Activated T-helper 2 cell treated with anti-CD3 and anti-CD28 coated beads, Interferon-gamma antibody, Interleukin-2, Interleukin-4, amounts not matched to agents 10 μg/mL and 5 μg/mL and 100 μg/mL, durations not matched to agents 14 hours and 24 hours and 36 hours (primary cell): ENCODE measurements around the gene NOSTRIN. TPM values are rescaled to one million over a fixed set of nuclear protein-coding genes. Genes with fewer than 3 reads are reported as not detected.
"Not testable (repeated sequence)": the region's sequence is repeated elsewhere in the genome, so short reads cannot be mapped to it uniquely, and the experiment has no call there.

Experiments
- DNase-seq: peaks from one replicate; pipeline ENCODE4 v3.0.0; 2021; ENCODE audit warnings: low spot score
- H3K27ac Mint-ChIP-seq: one replicate; pipeline ENCODE4 v1.8.0; 2021; ENCODE audit warnings: mixed read lengths
- H3K27me3 Mint-ChIP-seq: one replicate; pipeline ENCODE4 v1.8.0; 2021; ENCODE audit warnings: low read depth, mixed read lengths
- H3K36me3 Mint-ChIP-seq: one replicate; pipeline ENCODE4 v1.8.0; 2021; ENCODE audit warnings: low read depth, mixed read lengths
- H3K4me1 Mint-ChIP-seq: one replicate; pipeline ENCODE4 v1.8.0; 2021; ENCODE audit warnings: low read depth, mixed read lengths
- H3K4me3 Mint-ChIP-seq: one replicate; pipeline ENCODE4 v1.8.0; 2021; ENCODE audit warnings: low read depth, mild to moderate bottlenecking, moderate library complexity, mixed read lengths
- H3K9me3 Mint-ChIP-seq: one replicate; pipeline ENCODE4 v1.8.0; 2021; ENCODE audit warnings: mixed read lengths
- intact Hi-C: fragments of 100-400 bp; cut with micrococcal nuclease; formaldehyde crosslinking; loops from one replicate; pipeline ENCODE4 v1.15.1; 2023
- total RNA-seq: library from RNA; stranded (reverse); gene quantifications from 2 replicates; pipeline ENCODE4 v1.2.3, GENCODE V29; 2022

The NOSTRIN gene
- not detected in 2 replicates for total RNA-seq

DNA sequence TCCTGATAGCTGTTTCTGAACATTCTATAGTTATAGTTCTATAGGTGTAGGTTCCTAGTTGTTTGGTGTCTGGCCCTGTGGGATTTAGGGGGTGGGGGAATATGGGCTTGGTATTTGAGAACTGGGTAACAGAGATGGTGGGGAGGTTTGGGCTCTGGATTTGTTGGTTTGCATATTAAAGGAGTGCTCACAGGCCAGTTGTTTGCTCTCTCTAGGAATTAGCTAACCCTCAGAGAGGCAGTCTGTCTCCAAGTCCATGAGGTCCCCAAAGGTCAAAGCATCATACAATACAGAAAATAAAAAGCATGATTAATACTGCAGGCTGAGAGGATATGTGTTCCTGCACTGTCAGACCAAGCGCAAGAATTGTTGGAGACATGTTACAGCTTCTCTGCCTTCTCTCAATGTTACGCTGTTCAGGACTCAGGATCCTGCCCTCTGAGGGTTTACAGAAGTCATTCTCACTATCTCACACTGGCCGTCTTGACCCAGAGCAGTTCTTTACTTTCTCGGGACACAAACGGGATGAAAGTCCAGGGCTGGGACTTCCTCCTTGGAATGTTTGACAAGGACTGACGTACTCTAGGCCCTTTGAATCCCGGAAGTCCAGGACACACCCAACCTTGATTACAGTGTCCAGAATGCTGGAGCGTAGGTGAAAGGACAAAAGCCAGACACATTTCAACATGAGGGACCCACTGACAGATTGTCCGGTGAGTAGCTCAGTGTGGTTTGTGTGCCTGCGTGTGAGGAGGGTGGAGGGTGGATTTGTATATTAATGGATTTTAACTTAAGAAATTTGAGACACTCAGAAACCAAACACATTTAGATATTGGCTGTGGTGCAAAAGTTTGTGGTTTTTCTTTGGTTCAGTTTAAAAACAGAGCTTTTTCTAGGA is at the start of gene NOSTRIN:
NOSTRIN (plus strand) TSS at position 677 of the 898 bp plus-strand sequence; CDS start at position 687, 10 bp downstream.
- no peak within 1 kb of the TSS for H3K4me3 Mint-ChIP-seq
- peaks cover 7% of the 10 kb centered on the region for H3K27me3 Mint-ChIP-seq
- H3K9me3 Mint-ChIP-seq = no peaks in the 10 kb centered on the region
- H3K36me3 Mint-ChIP-seq = no peaks in the 10 kb centered on the region
- H3K4me1 Mint-ChIP-seq = peaks cover 18% of the 10 kb centered on the region
- DNase-seq = no peak
- intact Hi-C loops = no loop called here
- H3K27ac Mint-ChIP-seq = no peak within 1 kb of the TSS

- Mint-ChIP-seq H3K27me3 (no peaks in the 10 kb centered on the region), H3K9me3 (no peaks in the 10 kb centered on the region), H3K4me1 (peaks cover 29% of the 10 kb centered on the region), H3K36me3 (peaks cover 3% of the 10 kb centered on the region), H3K27ac (no peak overlapping the region), H3K4me3 (no peak overlapping the region)
- intact Hi-C loops = no loop called here
- no peak for DNase-seq
These were observed 48.6 kb upstream of the NOSTRIN start for GRCh38 chr2:168753765-168754329.

- intact Hi-C loops = no loop called here
- Mint-ChIP-seq H3K4me1 (peaks cover 10% of the 10 kb centered on the region), H3K4me3 (no peak overlapping the region), H3K27me3 (no peaks in the 10 kb centered on the region), H3K36me3 (peaks cover 3% of the 10 kb centered on the region), H3K9me3 (no peaks in the 10 kb centered on the region), H3K27ac (no peak overlapping the region)
- DNase-seq = no peak
These were observed 45.2 kb upstream of the NOSTRIN start for GRCh38 chr2:168757223-168757622.

DNA sequence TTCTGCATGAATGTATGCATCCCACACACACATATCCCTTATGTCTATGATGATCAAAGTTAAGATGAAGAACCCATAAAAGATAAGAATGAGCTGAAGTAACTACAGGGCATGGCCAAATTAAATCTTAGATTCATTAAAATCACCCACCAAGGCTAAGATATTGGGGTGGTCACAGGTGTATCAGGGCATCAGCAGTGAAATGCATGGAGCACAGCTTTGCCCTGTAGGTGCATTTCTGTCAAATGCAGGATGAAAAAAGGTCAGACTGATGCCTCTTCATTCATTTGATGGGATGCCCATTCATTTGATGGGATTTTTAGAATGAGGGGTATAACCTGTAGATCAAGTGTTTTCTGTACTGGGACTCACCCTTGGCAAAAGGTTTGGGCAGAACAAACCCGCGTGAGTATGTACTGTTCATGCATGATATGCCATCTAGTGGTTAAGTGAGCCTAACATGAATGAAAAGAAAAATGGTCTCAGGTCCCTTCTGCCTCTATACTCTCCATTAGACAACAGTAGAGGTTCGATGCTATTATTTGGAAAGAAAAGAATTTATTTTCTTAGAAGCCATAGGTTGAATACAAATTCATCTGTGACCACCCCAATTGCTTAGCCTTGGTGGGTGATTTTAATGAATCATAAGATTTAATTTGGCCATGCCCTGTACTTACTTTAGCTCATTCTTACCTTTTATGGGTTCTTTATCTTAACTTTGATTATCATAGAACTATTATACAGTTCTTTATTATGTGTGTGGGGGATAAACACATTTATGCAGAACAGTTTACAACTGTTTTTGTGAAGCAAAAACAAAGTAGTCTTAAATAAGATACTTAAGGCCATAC is 43.2 kb upstream of the NOSTRIN start:
- Mint-ChIP-seq H3K27ac (no peak overlapping the region), H3K4me3 (no peak overlapping the region), H3K4me1 (peaks cover 10% of the 10 kb centered on the region), H3K27me3 (no peaks in the 10 kb centered on the region), H3K9me3 (no peaks in the 10 kb centered on the region), H3K36me3 (peaks cover 3% of the 10 kb centered on the region)
- DNase-seq = no peak
- intact Hi-C loops = loop anchor here (1.0 kb wide), 1 partner anchor 413 kb away; no protein-coding TSS in a partner anchor

DNA sequence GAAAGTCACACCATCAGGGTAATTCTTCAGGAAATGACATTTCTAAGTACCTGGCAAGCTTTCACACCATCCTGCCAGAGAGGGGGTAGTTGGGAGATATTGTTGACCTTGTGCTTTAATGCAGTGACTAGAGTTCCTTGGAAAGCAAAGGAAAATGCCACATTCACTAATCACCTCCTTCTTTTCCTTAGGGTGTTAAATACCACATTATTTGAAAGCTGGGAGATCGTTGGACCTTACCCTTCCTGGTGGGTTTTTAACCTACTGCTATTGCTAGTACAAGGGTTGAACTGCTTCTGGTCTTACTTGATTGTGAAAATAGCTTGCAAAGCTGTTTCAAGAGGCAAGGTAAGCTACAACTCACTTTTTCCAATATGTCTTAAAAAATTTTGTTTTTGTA is 37.0 kb upstream of the NOSTRIN start:
- DNase-seq = no peak
- intact Hi-C loops = no loop called here
- no peaks in the 10 kb centered on the region for H3K27me3 Mint-ChIP-seq
- H3K4me1 Mint-ChIP-seq = peaks cover 3% of the 10 kb centered on the region
- peaks cover 42% of the 10 kb centered on the region for H3K36me3 Mint-ChIP-seq
- no peak overlapping the region for H3K4me3 Mint-ChIP-seq
- H3K27ac Mint-ChIP-seq = no peak overlapping the region
- no peaks in the 10 kb centered on the region for H3K9me3 Mint-ChIP-seq

GRCh38 chr2:168766600-168766999 is 35.8 kb upstream of the NOSTRIN start:
- Mint-ChIP-seq H3K36me3 (peaks cover 42% of the 10 kb centered on the region), H3K9me3 (no peaks in the 10 kb centered on the region), H3K4me1 (peaks cover 3% of the 10 kb centered on the region), H3K4me3 (no peak overlapping the region), H3K27me3 (no peaks in the 10 kb centered on the region), H3K27ac (no peak overlapping the region)
- no peak for DNase-seq
- intact Hi-C loops = no loop called here

DNA sequence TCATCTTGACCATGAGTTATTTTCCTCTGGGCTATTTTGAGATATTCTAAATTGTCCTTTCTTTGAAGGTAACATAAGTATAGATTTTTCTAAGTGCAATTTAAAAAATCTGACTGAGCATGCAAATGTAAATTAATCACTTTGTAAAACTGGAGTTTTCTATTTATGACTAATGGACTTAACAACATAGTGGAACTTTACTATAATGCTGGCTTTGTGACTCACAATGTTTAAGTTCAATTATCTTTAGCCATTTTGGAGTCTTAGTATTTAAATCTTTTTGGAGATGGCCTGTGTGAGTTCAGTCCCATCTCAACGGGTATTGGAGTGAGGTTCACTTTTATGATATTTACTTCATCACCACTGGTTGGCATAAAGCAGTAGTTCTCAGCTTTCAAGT is 35.2 kb upstream of the NOSTRIN start:
- no peaks in the 10 kb centered on the region for H3K9me3 Mint-ChIP-seq
- intact Hi-C loops = no loop called here
- H3K4me1 Mint-ChIP-seq = peaks cover 3% of the 10 kb centered on the region
- peaks cover 42% of the 10 kb centered on the region for H3K36me3 Mint-ChIP-seq
- no peak overlapping the region for H3K27ac Mint-ChIP-seq
- no peak overlapping the region for H3K4me3 Mint-ChIP-seq
- H3K27me3 Mint-ChIP-seq = no peaks in the 10 kb centered on the region
- no peak for DNase-seq

DNA sequence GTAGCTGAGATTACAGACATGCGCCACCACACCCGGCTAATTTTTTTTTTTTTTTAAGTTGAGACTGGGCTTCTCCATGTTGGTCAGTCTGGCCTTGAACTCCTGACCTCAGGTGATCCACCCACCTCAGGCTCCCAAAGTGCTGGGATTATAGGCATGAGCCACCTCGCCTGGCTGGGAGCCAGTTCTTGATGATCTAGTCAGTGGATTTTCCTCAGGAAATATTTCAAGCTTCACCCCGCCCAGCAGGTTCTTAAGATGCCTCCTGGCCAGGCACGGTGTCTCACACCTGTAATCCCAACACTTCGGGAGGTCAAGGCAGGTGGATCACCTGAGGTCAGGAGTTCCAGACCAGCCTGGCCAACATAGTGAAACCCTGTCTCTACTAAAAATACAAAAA is 34.1 kb upstream of the NOSTRIN start:
- intact Hi-C loops, H3K9me3 Mint-ChIP-seq, H3K4me1 Mint-ChIP-seq, H3K27ac Mint-ChIP-seq, H3K4me3 Mint-ChIP-seq, DNase-seq, H3K27me3 Mint-ChIP-seq: not testable (repeated sequence)
- H3K36me3 Mint-ChIP-seq = peaks cover 42% of the 10 kb centered on the region

DNA sequence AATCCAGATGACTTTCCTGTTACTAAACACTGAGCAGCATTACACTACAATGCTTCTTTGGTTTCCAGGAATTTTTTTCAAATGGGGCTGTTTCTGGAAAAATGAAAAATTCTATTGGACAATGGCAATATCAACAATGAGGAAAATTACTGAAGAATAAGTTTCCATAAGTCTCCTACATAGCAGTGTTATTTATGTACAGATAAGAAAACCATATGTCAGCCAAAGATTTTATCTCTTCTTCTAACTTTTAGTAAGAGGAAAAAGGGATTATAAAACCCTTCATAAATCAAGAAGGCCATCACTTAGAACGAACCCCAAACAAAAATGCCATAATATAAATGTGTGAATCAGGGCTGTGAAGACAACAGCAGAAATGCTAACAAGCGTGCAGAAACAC is 31.6 kb upstream of the NOSTRIN start:
- no peaks in the 10 kb centered on the region for H3K27me3 Mint-ChIP-seq
- H3K4me3 Mint-ChIP-seq = no peak overlapping the region
- intact Hi-C loops = no loop called here
- peaks cover 35% of the 10 kb centered on the region for H3K36me3 Mint-ChIP-seq
- H3K27ac Mint-ChIP-seq = no peak overlapping the region
- no peak for DNase-seq
- no peaks in the 10 kb centered on the region for H3K4me1 Mint-ChIP-seq
- H3K9me3 Mint-ChIP-seq = no peaks in the 10 kb centered on the region

- Mint-ChIP-seq H3K27me3 (no peaks in the 10 kb centered on the region), H3K9me3 (no peaks in the 10 kb centered on the region), H3K27ac (no peak overlapping the region), H3K4me1 (no peaks in the 10 kb centered on the region), H3K36me3 (peaks cover 20% of the 10 kb centered on the region), H3K4me3 (no peak overlapping the region)
- no peak for DNase-seq
- intact Hi-C loops = loop anchor here (2.0 kb wide), 1 partner anchor 148 kb away; no protein-coding TSS in a partner anchor
These were observed 29.7 kb upstream of the NOSTRIN start for GRCh38 chr2:168772704-168773103.

- Mint-ChIP-seq H3K27me3 (no peaks in the 10 kb centered on the region), H3K4me1 (no peaks in the 10 kb centered on the region), H3K27ac (no peak overlapping the region), H3K4me3 (no peak overlapping the region), H3K36me3 (peaks cover 16% of the 10 kb centered on the region), H3K9me3 (no peaks in the 10 kb centered on the region)
- intact Hi-C loops = loop anchor here (2.0 kb wide), 1 partner anchor 148 kb away; no protein-coding TSS in a partner anchor
- DNase-seq = no peak
These were observed 29.3 kb upstream of the NOSTRIN start for GRCh38 chr2:168773128-168773527.

- Mint-ChIP-seq H3K36me3 (peaks cover 13% of the 10 kb centered on the region), H3K27me3 (no peaks in the 10 kb centered on the region), H3K4me3 (no peak overlapping the region), H3K9me3 (no peaks in the 10 kb centered on the region), H3K4me1 (no peaks in the 10 kb centered on the region), H3K27ac (no peak overlapping the region)
- intact Hi-C loops = loop anchor here (2.0 kb wide), 1 partner anchor 147 kb away; no protein-coding TSS in a partner anchor
- DNase-seq = peak; percentile 30
These were observed 28.5 kb upstream of the NOSTRIN start for GRCh38 chr2:168773719-168774521.
